Kidney (tissue), 14 donors: ENCODE data around the gene CLDN34. TPM values are rescaled to one million over a fixed set of nuclear protein-coding genes. Genes with fewer than 3 reads are reported as not detected.

Experiments used
- DNase-seq, 5 donors: peaks; one replicate each; pipeline ENCODE4 v3.0.0-alpha.2; 2013 to 2020
- FAIRE-seq: peaks from 2 replicates; lab custom pipeline; 2012; peaks lifted over from hg19 to GRCh38; lab: Jason Lieb, UNC
- H3K27ac ChIP-seq, 2 donors: one replicate each; pipeline ENCODE4 v1.7.0; 2013; ENCODE audit warnings: low read depth in 2 of 2, low read length in 2 of 2, inconsistent platforms in 1 of 2
- H3K27me3 ChIP-seq: one replicate; pipeline ENCODE4 v1.7.1; 2013; ENCODE audit warnings: low read length, inconsistent platforms; ENCODE audit not compliant: control insufficient read depth, insufficient read depth
- H3K36me3 ChIP-seq, 3 donors: one replicate each; pipeline versions ENCODE4 v1.7.0 to v1.7.1; 2013; ENCODE audit warnings: low read length in 3 of 3, control low read depth in 1 of 3, inconsistent platforms in 1 of 3; ENCODE audit not compliant: insufficient read depth in 3 of 3, control insufficient read depth in 2 of 3
- H3K4me1 ChIP-seq, 3 donors: one replicate each; pipeline versions ENCODE4 v1.7.0 to v1.7.1; 2013; ENCODE audit warnings: low read length in 3 of 3, inconsistent platforms in 1 of 3, low read depth in 1 of 3; ENCODE audit not compliant: control insufficient read depth in 2 of 3, insufficient read depth in 2 of 3
- H3K4me3 ChIP-seq, 3 donors: one replicate each; pipeline versions ENCODE4 v1.7.0 to v1.8.1; 2013; ENCODE audit warnings: low read length in 3 of 3, control low read depth in 1 of 3, inconsistent platforms in 1 of 3
- H3K9ac ChIP-seq, 3 donors: one replicate each; pipeline versions ENCODE4 v1.7.0 to v1.7.1; 2013; ENCODE audit warnings: low read length in 3 of 3, control low read depth in 1 of 3, inconsistent platforms in 1 of 3
- H3K9me3 ChIP-seq, 3 donors: one replicate each; pipeline versions ENCODE4 v1.7.0 to v1.7.1; 2013; ENCODE audit warnings: low read length in 3 of 3, control low read depth in 1 of 3, inconsistent platforms in 1 of 3; ENCODE audit not compliant: control insufficient read depth in 2 of 3, insufficient read depth in 1 of 3
- intact Hi-C: fragments of 100-400 bp; cut with DNase I; formaldehyde crosslinking; loops from one replicate; pipeline ENCODE4 v1.11.1; 2022
- polyA plus RNA-seq: library from polyadenylated mRNA; stranded (reverse); fragments of 350-450 nt; fragmentation: Illumina TruSeq; extraction: RNeasy Lipid Tissue Mini Kit (QIAGEN cat#74804); gene quantifications from one replicate; pipeline ENCODE4 v1.2.3, GENCODE V29; 2014; ENCODE audit warnings: low read depth, low replicate concordance; ENCODE audit not compliant: insufficient read depth
- total RNA-seq: library from RNA; stranded (reverse); fragmentation: NEBNext Ultra II Directional; extraction: Animal tissue kit (Norgen Biotek cat#: 25700); gene quantifications from one replicate; pipeline ENCODE4 v1.2.1, GENCODE V29; 2021
- TF ChIP-seq, protein P1 (sequence below): IDR thresholded peaks from 3 replicates; pipeline ENCODE4 v1.5.1; 2012; ENCODE audit warnings: mild to moderate bottlenecking, moderate library complexity, borderline replicate concordance; ENCODE audit not compliant: insufficient read depth; ENCODE audit errors: extremely low read depth
- donor health status: control.
- donor health status: control.
- donor health status: control.
- donor health status: control.
- donor health status: control.
- donor health status: DM: yes; HTN: yes; CAD: no.
- donor health status: Normal renal cell carcinoma (clear cell type).

CLDN34 gene
- total and polyA plus RNA-seq, 2 donors from 2014 or later: 0.50 TPM; not detected in 1

- H3K27me3 ChIP-seq: peaks cover 2% of the 10 kb centered on the region
- FAIRE-seq: no peak
- no peak for DNase-seq
- intact Hi-C loops: no loop called here
- H3K36me3 ChIP-seq: no peaks in the 10 kb centered on the region
- H3K9me3 ChIP-seq: no peaks in the 10 kb centered on the region
- H3K9ac ChIP-seq: no peak overlapping the region
- peaks cover 0 to 5% (median 3%) of the 10 kb centered on the region in 3 donors for H3K4me1 ChIP-seq
- H3K27ac ChIP-seq: no peak overlapping the region
- H3K4me3 ChIP-seq: no peak overlapping the region
- TF ChIP-seq, protein P1, sequence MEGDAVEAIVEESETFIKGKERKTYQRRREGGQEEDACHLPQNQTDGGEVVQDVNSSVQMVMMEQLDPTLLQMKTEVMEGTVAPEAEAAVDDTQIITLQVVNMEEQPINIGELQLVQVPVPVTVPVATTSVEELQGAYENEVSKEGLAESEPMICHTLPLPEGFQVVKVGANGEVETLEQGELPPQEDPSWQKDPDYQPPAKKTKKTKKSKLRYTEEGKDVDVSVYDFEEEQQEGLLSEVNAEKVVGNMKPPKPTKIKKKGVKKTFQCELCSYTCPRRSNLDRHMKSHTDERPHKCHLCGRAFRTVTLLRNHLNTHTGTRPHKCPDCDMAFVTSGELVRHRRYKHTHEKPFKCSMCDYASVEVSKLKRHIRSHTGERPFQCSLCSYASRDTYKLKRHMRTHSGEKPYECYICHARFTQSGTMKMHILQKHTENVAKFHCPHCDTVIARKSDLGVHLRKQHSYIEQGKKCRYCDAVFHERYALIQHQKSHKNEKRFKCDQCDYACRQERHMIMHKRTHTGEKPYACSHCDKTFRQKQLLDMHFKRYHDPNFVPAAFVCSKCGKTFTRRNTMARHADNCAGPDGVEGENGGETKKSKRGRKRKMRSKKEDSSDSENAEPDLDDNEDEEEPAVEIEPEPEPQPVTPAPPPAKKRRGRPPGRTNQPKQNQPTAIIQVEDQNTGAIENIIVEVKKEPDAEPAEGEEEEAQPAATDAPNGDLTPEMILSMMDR: no peak
These were observed 48.2 kb downstream of the CLDN34 start for GRCh38 chrX:10015355-10015722.

DNA sequence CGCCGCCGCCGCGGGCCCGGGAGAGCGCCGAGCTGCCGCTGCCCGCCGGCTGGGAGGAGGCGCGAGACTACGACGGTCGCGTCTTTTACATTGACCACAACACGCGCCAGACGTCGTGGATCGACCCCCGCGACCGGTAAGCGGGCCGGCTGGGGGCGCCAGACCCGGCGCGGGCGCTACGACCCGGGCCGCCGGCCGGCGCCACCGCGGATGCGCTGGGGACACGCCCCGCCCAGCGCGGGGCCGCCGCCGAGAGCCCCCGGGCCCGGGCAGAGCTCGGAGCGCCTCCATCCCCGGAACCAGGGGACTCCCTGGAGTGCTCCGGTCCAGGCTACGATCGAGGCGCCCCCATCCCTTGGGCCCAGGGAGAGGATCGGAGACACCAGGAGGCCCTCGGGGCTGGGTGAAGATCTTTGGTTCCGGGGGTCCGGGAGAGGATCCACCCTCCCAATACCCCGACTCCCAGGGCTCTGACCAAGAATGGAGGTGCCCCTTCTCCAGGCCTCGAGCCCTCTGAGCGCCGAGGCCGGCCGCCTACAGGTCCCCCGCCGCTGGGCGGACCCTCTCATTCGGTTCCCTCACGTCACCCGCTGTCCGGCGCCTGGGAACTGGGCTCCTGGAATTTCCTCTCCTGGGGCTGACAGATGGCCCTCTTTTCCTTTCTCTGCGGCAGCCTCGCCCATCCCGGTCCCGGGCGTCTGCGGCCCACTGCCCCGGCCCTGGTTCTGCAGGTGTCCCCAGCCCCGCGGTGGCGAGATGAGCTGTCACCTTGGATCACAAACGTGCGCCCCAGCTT lies 48.8 kb downstream of the CLDN34 start:
- peak; percentile 33 to 84 (median 56) for DNase-seq
- peak overlapping the region; percentile 57 to 75 for H3K27ac ChIP-seq
- H3K9ac ChIP-seq: peak overlapping the region in 1 of 3 donors; percentile 46
- no peak for FAIRE-seq
- intact Hi-C loops: no loop called here
- no peaks in the 10 kb centered on the region for H3K9me3 ChIP-seq
- no peaks in the 10 kb centered on the region for H3K36me3 ChIP-seq
- peaks cover 0 to 5% (median 3%) of the 10 kb centered on the region in 3 donors for H3K4me1 ChIP-seq
- peaks cover 2% of the 10 kb centered on the region for H3K27me3 ChIP-seq
- peak overlapping the region; percentile 15 to 59 (median 30) for H3K4me3 ChIP-seq
- TF ChIP-seq, protein P1: no peak

DNA sequence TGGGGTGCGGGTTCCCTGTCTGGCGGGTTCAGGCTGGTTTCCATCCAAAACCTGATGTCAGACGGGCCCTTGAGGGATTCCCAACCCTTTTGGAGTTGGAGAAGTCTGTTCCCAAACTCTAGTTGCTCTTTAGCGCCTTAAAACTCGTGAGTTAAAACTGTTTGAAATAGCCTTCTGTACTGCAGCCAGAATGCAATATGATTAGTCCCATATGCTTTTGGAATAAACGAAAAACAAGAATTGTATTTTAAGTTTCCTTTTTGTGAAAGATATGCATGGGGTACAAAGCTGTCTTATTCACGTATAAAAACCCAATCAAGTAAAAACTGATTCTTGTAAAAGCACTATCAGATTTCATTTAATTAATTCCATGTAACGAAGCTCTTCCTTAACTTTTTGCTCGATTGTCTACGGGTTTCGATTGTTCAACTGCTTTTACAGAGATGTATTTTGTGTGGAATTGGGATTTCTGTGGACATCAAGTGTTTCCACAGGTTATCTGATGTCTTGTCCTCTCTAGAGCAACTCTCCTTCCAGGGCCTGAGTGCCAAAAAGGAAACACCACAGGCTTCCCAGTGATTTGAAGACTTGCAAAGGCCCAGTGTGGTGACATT lies 49.5 kb downstream of the CLDN34 start:
- Histone ChIP-seq H3K36me3 (no peaks in the 10 kb centered on the region), H3K27ac (peak overlapping the region; percentile 57 to 75), H3K4me1 (peaks cover 0 to 5% (median 3%) of the 10 kb centered on the region in 3 donors), H3K27me3 (peaks cover 2% of the 10 kb centered on the region), H3K9ac (peak overlapping the region in 2 of 3 donors; percentile 15 to 46), H3K4me3 (peak overlapping the region; percentile 15 to 59 (median 30)), H3K9me3 (no peaks in the 10 kb centered on the region)
- TF ChIP-seq, protein P1: no peak
- FAIRE-seq (no peak), DNase-seq (peak in 2 of 5 donors; percentile 16 to 46)
- intact Hi-C loops: no loop called here
